Measurements from ENCODE around the gene TIAM2. TPM values are rescaled to one million over a fixed set of nuclear protein-coding genes. Genes with fewer than 3 reads are reported as not detected.

TIAM2 gene
- total and polyA plus RNA-seq, 2 experiments from 2014 or later = 14.2 to 24.4 TPM

GRCh38 chr6:155273431-155273830 is 278.3 kb downstream of the TIAM2 start:
- Histone ChIP-seq H3F3A (replicated peaks; ENCODE audit: low read depth) (no peaks in the 10 kb centered on the region), H3K4me2 (0 out of 2 replicates have a peak overlapping the region, but pooled peaks have one; percentile 3), H4K20me1 (replicated peaks; ENCODE audit: insufficient read depth) (no peaks in the 10 kb centered on the region), H3K79me2 (replicated peaks; ENCODE audit: insufficient read depth) (0 out of 2 replicates have a peak, but pooled peaks cover 5% of the 10 kb centered on the region), H3K9me2 (ENCODE audit: insufficient read depth) (no peaks in the 10 kb centered on the region), H3K27me3 (ENCODE audit: insufficient read depth) (no peaks in the 10 kb centered on the region), H3K27ac (ENCODE audit: low read depth) (peak overlapping the region; percentile 78), H3K36me3 (ENCODE audit: insufficient read depth) (no peaks in the 10 kb centered on the region), H3K4me1 (ENCODE audit: insufficient read depth) (peaks cover 22% of the 10 kb centered on the region), H2AFZ (no peak overlapping the region), H3K4me3 (no peak overlapping the region)
- Mint-ChIP-seq H3K27me3 (ENCODE audit: insufficient read depth, low read depth, poor library complexity) (no peaks in the 10 kb centered on the region), H3K36me3 (ENCODE audit: low read depth) (peaks cover 18% of the 10 kb centered on the region), H3K27ac (peak overlapping the region; percentile 92), H3K9me3 (no peaks in the 10 kb centered on the region), H3K4me1 (peaks cover 15% of the 10 kb centered on the region), H3K4me3 (no peak overlapping the region)
- DNase-seq (ENCODE audit: low spot score) (peak; percentile 52), ATAC-seq (peak; percentile 71)
- TF ChIP-seq, protein P1, sequence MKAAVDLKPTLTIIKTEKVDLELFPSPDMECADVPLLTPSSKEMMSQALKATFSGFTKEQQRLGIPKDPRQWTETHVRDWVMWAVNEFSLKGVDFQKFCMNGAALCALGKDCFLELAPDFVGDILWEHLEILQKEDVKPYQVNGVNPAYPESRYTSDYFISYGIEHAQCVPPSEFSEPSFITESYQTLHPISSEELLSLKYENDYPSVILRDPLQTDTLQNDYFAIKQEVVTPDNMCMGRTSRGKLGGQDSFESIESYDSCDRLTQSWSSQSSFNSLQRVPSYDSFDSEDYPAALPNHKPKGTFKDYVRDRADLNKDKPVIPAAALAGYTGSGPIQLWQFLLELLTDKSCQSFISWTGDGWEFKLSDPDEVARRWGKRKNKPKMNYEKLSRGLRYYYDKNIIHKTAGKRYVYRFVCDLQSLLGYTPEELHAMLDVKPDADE (IDR thresholded peaks at IDR 0.05) = no peak
- TF ChIP-seq STAT1 (IDR thresholded peaks at IDR 0.05; ENCODE audit: unreplicated experiment) (no peak), NANOG (IDR thresholded peaks at IDR 0.05; ENCODE audit: borderline replicate concordance) (no peak), ZNF331 (CRISPR knock-in tag; IDR thresholded peaks at IDR 0.05; ENCODE audit: low read depth) (no peak), ZNF114 (CRISPR knock-in tag; IDR thresholded peaks at IDR 0.05) (no peak), CREB1 (CRISPR knock-in tag; IDR thresholded peaks at IDR 0.05; ENCODE audit: low read depth) (no peak), CTCF (conservative IDR thresholded peaks at IDR 0.05; ENCODE audit: low read depth in 2 of 2) (no peak)
- TF ChIP-seq, protein P2, sequence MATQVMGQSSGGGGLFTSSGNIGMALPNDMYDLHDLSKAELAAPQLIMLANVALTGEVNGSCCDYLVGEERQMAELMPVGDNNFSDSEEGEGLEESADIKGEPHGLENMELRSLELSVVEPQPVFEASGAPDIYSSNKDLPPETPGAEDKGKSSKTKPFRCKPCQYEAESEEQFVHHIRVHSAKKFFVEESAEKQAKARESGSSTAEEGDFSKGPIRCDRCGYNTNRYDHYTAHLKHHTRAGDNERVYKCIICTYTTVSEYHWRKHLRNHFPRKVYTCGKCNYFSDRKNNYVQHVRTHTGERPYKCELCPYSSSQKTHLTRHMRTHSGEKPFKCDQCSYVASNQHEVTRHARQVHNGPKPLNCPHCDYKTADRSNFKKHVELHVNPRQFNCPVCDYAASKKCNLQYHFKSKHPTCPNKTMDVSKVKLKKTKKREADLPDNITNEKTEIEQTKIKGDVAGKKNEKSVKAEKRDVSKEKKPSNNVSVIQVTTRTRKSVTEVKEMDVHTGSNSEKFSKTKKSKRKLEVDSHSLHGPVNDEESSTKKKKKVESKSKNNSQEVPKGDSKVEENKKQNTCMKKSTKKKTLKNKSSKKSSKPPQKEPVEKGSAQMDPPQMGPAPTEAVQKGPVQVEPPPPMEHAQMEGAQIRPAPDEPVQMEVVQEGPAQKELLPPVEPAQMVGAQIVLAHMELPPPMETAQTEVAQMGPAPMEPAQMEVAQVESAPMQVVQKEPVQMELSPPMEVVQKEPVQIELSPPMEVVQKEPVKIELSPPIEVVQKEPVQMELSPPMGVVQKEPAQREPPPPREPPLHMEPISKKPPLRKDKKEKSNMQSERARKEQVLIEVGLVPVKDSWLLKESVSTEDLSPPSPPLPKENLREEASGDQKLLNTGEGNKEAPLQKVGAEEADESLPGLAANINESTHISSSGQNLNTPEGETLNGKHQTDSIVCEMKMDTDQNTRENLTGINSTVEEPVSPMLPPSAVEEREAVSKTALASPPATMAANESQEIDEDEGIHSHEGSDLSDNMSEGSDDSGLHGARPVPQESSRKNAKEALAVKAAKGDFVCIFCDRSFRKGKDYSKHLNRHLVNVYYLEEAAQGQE (IDR thresholded peaks at IDR 0.05; ENCODE audit: unreplicated experiment) = no peak

DNA sequence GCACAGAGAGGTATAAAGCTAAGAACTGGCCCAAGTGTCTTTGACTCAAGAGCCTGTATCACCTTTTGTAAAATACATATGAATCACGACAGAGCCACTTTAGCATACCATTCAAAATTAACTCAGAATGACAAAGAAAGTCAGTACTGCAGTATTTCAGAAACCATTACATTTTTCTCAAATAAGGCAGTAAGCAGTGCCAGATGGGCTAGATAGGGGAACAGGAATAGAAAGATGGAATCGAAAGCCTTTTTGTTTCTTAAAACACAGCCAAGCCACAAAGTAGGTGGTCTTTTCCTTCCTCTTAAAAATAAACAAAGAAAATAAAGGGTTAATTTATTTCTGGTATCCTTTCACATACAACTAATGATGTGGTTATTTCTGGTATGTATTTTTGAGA is 279.0 kb downstream of the TIAM2 start:
- no peak overlapping the region for H3K4me3 ChIP-seq
- DNase-seq (ENCODE audit: low spot score) (no peak), ATAC-seq (no peak)
- H2AFZ ChIP-seq = no peak overlapping the region
- H4K20me1 ChIP-seq (replicated peaks; ENCODE audit: insufficient read depth) = no peaks in the 10 kb centered on the region
- Mint-ChIP-seq H3K4me1 (peaks cover 14% of the 10 kb centered on the region), H3K9me3 (no peaks in the 10 kb centered on the region), H3K4me3 (no peak overlapping the region), H3K27ac (peak overlapping the region; percentile 40; the same call in 1 of the 2 replicates), H3K36me3 (ENCODE audit: low read depth) (peaks cover 18% of the 10 kb centered on the region), H3K27me3 (ENCODE audit: insufficient read depth, low read depth, poor library complexity) (no peaks in the 10 kb centered on the region)
- H3K4me2 ChIP-seq = no peak overlapping the region
- H3K27ac ChIP-seq (ENCODE audit: low read depth) = peak overlapping the region; percentile 78
- 0 out of 2 replicates have a peak, but pooled peaks cover 5% of the 10 kb centered on the region for H3K79me2 ChIP-seq (replicated peaks; ENCODE audit: insufficient read depth)
- no peaks in the 10 kb centered on the region for H3K27me3 ChIP-seq (ENCODE audit: insufficient read depth)
- H3F3A ChIP-seq (replicated peaks; ENCODE audit: low read depth) = no peaks in the 10 kb centered on the region
- no peak for TF ChIP-seq JUNB (IDR thresholded peaks at IDR 0.05; ENCODE audit: unreplicated experiment)
- no peak for TF ChIP-seq CTCF (conservative IDR thresholded peaks at IDR 0.05; ENCODE audit: low read depth in 2 of 2)
- H3K4me1 ChIP-seq (ENCODE audit: insufficient read depth) = peaks cover 22% of the 10 kb centered on the region
- no peaks in the 10 kb centered on the region for H3K36me3 ChIP-seq (ENCODE audit: insufficient read depth)
- H3K9me2 ChIP-seq (ENCODE audit: insufficient read depth) = no peaks in the 10 kb centered on the region
